ENCODE data around the gene OR8G1.

The OR8G1 gene, protein sequence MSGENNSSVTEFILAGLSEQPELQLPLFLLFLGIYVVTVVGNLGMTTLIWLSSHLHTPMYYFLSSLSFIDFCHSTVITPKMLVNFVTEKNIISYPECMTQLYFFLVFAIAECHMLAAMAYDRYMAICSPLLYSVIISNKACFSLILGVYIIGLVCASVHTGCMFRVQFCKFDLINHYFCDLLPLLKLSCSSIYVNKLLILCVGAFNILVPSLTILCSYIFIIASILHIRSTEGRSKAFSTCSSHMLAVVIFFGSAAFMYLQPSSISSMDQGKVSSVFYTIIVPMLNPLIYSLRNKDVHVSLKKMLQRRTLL

DNA sequence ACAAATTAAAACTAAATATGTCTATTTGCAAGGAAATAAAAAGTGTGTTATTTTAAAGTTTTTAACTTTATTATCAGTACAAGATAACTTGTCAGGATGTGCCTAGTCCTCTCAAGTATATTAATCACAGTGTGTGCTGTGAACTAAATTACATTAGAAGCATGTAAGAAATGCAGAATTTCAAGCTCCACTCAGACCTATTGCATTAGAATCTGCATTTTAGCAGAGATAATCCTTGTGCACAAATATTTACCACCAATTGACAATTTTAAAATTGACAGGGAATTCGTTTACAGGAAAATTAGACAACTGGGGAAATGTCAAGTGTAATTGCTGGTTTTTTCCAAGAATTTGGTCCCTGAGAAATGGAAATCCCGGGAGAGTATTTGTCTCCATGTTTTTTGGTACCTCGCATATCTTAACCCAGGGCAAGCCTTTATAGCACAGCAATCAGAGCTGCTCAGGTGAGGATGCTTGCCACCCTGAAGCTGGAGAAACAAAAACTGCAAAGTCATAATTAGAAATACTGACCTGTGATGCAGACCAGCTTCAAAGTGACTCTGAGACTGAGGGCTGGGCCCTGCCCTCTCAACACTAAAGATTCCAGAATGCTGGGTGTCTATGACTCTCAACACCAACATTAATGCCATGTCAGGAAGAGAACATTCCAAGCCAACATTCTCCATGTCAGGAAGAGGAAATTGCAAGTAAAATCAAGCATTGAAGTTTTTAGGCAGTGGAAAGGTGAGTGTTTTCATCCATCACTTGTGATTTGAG is at the start of gene OR8G1:
OR8G1 (plus strand) TSS at position 475 of the 777 bp plus-strand sequence. CDS start 8,581 bp downstream, outside the sequence.
- DNase-seq (ENCODE audit: low read depth): no peak
- TF ChIP-seq, protein P1, sequence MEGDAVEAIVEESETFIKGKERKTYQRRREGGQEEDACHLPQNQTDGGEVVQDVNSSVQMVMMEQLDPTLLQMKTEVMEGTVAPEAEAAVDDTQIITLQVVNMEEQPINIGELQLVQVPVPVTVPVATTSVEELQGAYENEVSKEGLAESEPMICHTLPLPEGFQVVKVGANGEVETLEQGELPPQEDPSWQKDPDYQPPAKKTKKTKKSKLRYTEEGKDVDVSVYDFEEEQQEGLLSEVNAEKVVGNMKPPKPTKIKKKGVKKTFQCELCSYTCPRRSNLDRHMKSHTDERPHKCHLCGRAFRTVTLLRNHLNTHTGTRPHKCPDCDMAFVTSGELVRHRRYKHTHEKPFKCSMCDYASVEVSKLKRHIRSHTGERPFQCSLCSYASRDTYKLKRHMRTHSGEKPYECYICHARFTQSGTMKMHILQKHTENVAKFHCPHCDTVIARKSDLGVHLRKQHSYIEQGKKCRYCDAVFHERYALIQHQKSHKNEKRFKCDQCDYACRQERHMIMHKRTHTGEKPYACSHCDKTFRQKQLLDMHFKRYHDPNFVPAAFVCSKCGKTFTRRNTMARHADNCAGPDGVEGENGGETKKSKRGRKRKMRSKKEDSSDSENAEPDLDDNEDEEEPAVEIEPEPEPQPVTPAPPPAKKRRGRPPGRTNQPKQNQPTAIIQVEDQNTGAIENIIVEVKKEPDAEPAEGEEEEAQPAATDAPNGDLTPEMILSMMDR (IDR thresholded peaks at IDR 0.05; ENCODE audit: control insufficient read depth, extremely low read depth, insufficient read depth): no peak
- no peak within 1 kb of the TSS for H3K4me3 ChIP-seq (ENCODE audit: low read depth, low read length)

DNA sequence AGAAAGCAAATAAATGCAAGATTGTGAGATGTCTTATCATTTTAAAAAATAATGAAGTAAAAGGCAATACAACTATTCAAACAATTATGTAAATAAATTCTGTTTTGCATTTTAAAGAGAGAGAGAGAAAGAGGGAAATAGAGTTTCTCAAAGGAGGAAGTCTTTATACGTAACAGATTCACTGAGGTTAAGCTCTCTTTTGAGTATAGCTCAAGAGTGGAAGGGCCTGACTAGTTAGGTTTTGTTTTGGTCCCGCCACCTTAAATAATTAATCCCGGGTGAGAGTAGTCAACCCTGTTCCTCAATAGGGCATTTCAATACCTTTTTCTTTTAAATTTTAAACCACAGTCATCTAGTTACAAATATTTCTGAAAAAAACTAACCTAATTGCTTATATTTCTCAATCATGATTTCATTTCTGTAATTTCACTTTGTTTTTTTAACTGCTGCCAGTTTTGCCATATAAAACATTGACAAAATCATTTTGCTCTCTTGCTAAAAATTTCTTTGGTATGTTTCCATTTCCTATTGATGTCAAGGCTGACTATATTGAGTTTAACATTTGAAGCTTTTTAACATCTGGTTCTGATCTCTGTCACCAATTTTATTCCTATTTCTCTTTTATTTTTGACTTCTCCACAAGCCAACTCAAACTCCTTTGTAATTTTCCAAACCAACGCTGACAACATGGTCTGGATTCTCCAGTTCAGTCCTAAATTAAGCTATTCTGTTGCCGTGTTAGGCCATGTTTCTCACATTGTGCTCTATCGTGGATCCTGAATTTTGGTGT is 47.5 kb upstream of the OR8G1 start:
- TF ChIP-seq, protein P1 (IDR thresholded peaks at IDR 0.05; ENCODE audit: control insufficient read depth, extremely low read depth, insufficient read depth): no peak
- H3K4me3 ChIP-seq (ENCODE audit: low read depth, low read length): no peak overlapping the region
- DNase-seq (ENCODE audit: low read depth): no peak

DNA sequence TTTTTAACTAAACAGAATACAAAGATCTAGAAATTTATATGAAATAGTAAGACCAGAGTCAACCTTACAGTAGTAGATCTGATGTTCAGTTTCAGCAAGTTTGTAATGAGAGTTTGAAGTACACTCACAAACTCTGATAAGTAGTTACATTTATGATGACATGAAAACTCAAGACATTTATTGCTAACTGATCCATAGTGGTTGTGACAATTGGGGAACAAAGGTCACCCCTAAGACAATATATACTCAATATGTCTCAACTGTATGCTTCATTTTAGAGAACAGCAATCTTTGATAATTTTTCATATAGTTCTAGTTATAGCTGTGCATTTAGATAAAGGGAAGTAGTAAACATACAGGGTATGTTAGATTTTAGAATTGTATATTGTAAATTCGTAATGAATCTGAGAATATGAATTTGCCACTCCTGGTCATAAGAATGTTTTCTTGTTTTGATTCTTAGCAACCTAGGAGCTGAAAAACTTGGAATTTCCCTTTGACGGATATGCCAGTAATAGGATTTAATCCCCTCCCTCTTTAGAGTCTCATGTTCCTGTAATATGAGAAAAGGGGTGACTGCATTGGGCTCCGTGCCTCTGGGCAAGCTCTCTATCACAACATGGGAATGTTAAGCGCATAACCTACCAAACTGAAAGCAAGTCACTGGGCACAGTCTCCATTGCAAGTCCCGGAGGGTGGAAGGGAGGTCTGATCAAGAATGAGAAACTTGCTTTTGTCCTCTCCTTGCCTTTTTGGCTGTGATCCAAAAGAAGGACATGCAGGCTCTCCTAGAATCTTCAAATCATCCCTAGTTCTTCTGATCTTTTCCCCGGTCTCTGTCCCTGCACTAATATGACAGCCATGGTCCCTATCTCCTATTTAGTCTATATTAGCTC is 46.4 kb upstream of the OR8G1 start:
- no peak overlapping the region for H3K4me3 ChIP-seq (ENCODE audit: low read depth, low read length)
- DNase-seq (ENCODE audit: low read depth): no peak
- TF ChIP-seq, protein P1 (IDR thresholded peaks at IDR 0.05; ENCODE audit: control insufficient read depth, extremely low read depth, insufficient read depth): no peak

DNA sequence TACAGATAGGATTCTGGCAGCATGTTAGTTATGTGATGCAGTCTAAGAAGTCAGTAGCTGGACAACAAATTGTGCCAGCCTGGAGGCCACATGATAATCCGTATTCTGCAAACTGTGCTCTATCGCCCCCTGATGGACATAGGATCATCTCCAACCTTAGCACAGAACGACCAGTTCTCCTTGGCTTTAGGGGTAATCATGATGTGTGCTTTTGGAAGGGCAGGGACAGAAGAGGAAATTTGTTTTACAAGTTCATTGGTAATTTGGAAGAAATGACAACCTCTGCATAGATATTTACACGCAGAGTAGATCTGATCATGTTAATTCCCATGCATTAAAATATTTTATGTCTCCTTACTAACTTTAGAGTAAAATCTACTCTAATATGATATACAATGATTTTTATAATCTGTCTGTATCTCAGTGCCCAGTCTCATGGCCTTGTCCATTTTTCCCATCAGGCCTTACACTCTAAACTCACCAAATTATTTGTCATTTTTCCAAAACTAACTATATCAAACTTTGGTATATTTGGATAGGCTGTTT is 45.6 kb upstream of the OR8G1 start:
- H3K4me3 ChIP-seq (ENCODE audit: low read depth, low read length): no peak overlapping the region
- TF ChIP-seq, protein P1 (IDR thresholded peaks at IDR 0.05; ENCODE audit: control insufficient read depth, extremely low read depth, insufficient read depth): peak; percentile 82
- DNase-seq (ENCODE audit: low read depth): peak; percentile 39

DNA sequence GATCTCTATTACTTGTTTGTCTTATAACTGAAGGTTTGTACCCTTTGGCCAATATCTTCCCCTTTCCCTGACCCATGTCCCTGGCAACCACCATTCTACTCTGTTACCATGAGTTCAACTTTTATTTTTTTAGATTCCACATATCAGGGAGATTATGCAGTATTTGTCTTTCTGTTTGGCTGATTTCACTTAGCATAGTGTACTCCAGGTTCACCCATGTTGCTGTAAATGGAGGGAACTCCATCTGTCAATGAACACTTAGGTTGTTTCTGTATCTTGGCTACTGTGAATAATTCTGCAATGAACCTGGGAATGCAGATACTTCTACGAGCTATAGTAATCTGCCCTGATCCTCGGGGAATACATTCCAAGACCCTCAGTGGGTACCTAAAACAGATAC is 42.9 kb upstream of the OR8G1 start:
- DNase-seq (ENCODE audit: low read depth): no peak
- TF ChIP-seq, protein P1 (IDR thresholded peaks at IDR 0.05; ENCODE audit: control insufficient read depth, extremely low read depth, insufficient read depth): no peak

DNA sequence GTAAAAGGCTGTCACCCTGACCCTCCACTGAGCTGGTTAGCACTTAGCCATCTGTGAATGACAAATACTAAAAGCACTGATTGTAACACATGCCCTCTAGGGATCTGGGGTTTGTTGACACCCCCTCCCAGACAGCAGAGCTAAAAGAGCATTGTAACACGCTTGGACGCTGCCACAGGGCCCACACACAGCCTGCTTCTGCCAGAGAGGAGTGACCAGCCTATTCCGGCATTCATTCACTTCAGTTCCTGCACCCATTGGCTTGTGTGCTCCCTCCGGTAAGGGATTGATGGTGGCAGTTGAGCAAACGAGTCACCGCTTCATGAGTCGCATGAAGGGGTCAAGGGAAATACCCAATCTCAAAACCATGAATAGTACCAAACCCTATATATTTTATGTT is 42.0 kb upstream of the OR8G1 start:
- no peak overlapping the region for H3K4me3 ChIP-seq (ENCODE audit: low read depth, low read length)
- no peak for DNase-seq (ENCODE audit: low read depth)
- TF ChIP-seq, protein P1 (IDR thresholded peaks at IDR 0.05; ENCODE audit: control insufficient read depth, extremely low read depth, insufficient read depth): no peak

More for the DNA sequence above, 42.9 kb upstream of the OR8G1 start:
- H3K4me3 ChIP-seq (ENCODE audit: low read depth, low read length): no peak overlapping the region

Measured in LNCaP clone FGC (cell line).